Spleen (tissue), 7 donors: ENCODE measurements around the gene TIMP2.

Experiments
- POLR2A ChIP-seq, 3 donors: fragments of 450-650 bp; IDR thresholded peaks; one replicate each; pipeline ENCODE4 v1.5.1; 2017; ENCODE audit warnings: antibody characterized with exemption in 3 of 3, mild to moderate bottlenecking in 1 of 3
- TF ChIP-seq, protein P1 (sequence below), 11 experiments: fragments of 200-600 bp in 7 of 11; fragments of 450-650 bp in 4 of 11; sonication (generic) in 4 of 11; IDR thresholded peaks in 8 of 11; conservative IDR thresholded peaks in 3 of 11; 1 replicate in 7 of 11; 2 replicates in 4 of 11; pipeline versions ENCODE4 v1.4.0 to v1.8.0; 2016 to 2021; ENCODE audit warnings: antibody characterized with exemption in 11 of 11, inconsistent platforms in 4 of 11, mild to moderate bottlenecking in 1 of 11
- donor health status: DM: no; HTN: no; CAD: no; lungs with moderate emphysema.
- donor health status: DM: no; HTN: no; CAD: no.
- donor health status: DM: no; HTN: no; CAD: no.

DNA sequence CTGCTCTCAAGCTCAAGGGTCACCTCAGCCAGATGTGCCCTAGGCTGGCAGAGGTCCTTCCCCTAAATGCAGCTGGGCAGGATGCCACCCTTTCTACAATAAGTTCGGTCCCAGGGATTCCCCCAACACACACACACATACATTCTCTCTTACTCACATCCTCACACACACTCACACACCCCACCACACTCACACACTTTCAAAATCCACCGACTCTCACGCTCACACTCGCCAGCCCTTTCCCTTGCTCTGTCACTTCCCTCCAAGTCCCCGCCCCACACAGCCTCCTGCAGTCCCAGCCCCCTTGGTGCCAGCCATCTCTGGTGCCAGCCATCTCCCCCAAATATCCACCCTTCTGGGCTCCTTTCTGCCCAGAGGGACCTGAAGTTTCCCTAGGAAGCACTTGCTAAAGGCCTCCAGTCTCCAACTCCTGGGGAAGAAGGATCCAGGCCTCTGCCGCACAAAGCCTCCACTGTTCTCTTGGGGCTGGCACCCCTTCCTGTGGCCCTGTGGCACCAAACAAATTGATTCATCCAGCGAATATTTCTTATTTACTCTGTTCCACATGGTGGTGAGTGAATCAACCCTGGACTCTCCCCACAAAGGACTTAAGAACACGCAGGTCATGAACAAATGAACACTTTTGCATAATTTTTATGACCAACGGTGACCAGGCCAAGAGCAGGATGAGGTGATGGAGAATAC, 80.7 kb downstream of the TIMP2 start:
- TF ChIP-seq, protein P1, sequence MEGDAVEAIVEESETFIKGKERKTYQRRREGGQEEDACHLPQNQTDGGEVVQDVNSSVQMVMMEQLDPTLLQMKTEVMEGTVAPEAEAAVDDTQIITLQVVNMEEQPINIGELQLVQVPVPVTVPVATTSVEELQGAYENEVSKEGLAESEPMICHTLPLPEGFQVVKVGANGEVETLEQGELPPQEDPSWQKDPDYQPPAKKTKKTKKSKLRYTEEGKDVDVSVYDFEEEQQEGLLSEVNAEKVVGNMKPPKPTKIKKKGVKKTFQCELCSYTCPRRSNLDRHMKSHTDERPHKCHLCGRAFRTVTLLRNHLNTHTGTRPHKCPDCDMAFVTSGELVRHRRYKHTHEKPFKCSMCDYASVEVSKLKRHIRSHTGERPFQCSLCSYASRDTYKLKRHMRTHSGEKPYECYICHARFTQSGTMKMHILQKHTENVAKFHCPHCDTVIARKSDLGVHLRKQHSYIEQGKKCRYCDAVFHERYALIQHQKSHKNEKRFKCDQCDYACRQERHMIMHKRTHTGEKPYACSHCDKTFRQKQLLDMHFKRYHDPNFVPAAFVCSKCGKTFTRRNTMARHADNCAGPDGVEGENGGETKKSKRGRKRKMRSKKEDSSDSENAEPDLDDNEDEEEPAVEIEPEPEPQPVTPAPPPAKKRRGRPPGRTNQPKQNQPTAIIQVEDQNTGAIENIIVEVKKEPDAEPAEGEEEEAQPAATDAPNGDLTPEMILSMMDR (IDR thresholded peaks at IDR 0.05 in 8 of 11, conservative IDR thresholded peaks at IDR 0.05 in 3 of 11): no peak
- no peak for TF ChIP-seq POLR2A (IDR thresholded peaks at IDR 0.05)
